Stimulated activated CD8-positive, alpha-beta memory T cell treated with anti-CD3 and anti-CD28 coated beads, Interleukin-2, amount 100 ng/mL, for 48 hours (primary cell): ENCODE data around the gene CAD.
A peak's percentile ranks its signal among the peaks of the same experiment; 100 is the strongest.
"Not testable (repeated sequence)": the region's sequence is repeated elsewhere in the genome, so short reads cannot be mapped to it uniquely, and the experiment has no call there.

Experiments
- DNase-seq, 2 donors: peaks; one replicate each; pipeline ENCODE4 v3.0.0-alpha.2; 2020; ENCODE audit warnings: low read depth in 2 of 2

CAD gene

GRCh38 chr2:27217173-27218121, at the start of gene CAD:
Gene CAD (plus strand): TSS chr2:27217369. CDS start chr2:27217552, 183 bp downstream.
- peak; percentile 87 to 88 for DNase-seq

DNA sequence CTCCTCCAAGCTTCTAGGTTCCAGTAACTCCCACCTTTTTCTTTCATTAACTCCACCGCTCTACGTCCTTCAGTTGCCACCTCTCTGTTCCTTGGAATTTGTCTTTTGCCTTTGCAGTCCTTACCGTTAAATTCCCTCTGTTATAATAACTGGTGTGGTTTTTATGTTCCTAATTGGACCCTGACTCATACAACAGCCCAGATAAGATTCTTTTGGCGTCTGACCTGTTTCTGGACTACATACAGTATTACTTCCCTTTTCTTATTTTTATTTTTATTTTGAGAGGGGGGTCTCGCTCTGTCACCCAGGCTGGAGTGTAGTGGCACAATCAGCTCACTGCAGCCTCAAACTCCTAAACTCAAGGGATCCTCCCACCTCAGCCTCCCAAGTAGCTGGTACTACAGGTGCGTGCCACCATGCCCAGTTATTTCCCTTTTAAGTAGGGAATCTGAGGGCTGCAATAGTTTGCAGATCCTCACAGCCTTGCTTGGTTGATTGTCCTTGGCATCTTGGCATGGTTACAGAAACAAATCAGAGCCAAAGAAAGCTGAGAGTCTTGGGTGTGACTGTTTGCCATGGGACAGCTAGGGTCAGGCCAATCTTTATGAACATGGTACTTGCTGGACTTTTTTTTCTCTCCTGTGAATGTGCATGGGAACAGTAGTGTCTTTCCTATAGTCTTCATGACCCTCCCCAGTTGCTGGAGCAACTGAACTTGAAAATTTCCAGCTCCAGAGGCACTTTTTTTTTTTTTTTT, 46.4 kb upstream of the CAD start:
- DNase-seq: no peak

GRCh38 chr2:27171351-27171848, 45.8 kb upstream of the CAD start:
- DNase-seq: no peak

DNA sequence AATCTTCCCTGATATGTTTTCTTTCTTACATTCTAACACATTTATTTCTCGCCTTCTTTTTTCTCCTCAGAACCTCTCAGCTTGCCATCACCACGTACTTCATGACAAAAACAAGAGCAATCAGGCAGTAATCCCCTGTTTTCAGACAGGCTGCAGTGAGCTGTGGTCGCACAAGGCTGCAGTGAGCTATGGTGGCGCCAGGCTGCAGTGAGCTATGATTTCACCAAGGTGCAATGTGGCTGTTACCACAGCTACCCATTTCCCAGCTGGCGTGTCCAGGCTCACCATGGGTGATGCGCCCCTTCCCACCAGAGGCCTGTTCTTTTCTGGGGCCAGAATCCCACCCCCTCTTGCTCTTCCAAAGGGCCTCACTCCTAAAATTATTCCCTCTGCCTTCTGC, 42.5 kb upstream of the CAD start:
- no peak for DNase-seq

DNA sequence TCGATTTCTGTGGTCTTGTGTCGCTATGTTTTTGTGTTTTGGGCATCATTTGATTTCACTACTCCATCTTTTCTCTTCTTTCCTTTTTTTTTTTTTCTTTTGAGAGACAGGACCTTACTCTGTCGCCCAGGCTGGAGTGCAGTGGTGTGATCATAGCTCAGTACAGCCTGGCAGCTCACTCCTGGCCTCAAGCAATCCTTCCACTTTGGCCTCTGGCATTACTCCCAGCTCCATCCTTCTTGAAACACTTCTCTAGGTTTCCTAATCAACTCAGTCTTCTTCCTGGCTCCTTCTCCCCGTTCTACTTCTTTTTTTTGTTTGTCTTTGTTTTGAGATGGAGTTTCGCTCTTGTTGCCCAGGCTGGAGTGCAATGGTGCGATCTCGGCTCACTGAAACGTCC, 41.8 kb upstream of the CAD start:
- DNase-seq: no peak

GRCh38 chr2:27175781-27176180, 41.4 kb upstream of the CAD start:
- not testable (repeated sequence) for DNase-seq

DNA sequence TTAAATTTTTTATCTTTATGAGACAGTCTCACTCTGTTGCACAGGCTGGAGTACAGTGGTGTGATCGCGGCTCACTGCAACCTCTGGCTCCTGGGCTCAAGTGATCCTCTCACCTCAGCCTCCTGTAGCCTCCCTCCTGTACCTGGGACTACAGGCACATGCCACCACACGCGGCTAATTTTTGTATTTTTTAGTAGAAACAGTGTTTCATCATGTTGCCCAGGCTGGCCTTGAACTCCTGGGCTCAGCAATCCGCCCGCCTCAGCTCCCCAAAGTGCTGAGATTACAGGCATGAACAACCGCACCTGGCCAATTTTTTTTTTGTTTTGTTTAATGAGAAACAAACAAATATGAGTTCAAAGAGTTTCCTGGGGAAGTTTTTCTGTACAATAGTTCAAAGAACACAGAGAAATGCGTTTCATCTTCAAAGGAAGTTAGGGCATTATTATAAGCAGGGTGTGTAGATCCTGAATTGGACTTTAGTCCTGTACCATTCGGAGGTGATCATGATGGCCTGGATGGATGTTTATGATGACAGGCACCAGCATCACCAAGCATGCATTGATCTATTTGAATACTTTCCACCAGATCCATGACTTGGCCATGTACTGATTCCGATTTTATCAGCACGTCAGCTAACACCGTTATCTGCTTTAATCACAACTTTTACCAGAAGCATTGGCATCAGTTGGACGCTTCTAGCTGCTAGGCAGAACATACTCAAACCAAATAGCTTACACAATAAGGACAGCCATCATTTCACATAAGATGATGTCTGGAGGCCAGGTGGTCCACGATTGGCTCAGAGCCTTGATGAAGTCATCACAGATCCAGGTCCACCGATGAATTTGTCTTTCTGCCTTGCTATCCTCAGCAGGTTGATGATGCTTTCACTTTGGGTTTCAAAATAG, 39.5 kb upstream of the CAD start:
- no peak for DNase-seq

DNA sequence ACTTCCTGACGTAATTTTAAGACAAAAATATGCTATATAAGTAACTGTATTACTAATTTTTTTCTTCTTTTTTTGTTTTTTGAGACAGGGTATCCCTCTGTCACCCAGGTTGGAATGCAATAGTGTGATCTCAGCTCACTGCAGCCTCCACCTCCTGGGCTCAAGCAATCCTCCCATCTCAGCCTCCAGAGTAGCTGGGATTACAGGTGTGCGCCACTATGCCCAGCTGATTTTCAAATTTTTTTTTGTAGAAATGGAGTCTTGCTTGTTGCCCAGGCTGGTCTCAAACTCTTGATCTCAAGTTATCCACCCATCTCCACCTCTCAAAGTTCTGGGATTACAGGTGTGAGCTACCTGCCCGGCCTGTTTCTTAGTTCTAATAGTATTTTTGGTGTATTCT, 38.7 kb upstream of the CAD start:
- DNase-seq: no peak

GRCh38 chr2:27179344-27180000, 37.7 kb upstream of the CAD start:
- DNase-seq: no peak

GRCh38 chr2:27182346-27182745, 34.8 kb upstream of the CAD start:
- no peak for DNase-seq

DNA sequence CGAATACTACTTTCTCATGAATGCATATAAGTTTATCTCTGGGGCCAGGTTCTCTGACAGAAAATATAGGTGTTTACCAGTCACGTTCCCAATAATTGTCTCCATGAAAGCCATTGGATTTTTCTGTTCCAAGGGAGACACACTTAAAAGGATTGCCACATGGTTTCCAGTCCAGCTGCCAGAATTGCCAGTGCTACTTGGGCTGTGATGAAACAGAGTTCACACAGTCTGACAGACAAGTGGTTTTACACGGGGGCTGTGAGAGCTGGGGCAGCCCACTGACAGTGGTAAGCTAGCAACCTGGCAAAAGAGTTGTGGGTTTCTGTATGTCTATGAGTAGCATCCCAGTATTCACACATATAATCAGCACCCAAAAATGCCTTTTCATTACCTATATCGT, 33.1 kb upstream of the CAD start:
- DNase-seq: no peak

DNA sequence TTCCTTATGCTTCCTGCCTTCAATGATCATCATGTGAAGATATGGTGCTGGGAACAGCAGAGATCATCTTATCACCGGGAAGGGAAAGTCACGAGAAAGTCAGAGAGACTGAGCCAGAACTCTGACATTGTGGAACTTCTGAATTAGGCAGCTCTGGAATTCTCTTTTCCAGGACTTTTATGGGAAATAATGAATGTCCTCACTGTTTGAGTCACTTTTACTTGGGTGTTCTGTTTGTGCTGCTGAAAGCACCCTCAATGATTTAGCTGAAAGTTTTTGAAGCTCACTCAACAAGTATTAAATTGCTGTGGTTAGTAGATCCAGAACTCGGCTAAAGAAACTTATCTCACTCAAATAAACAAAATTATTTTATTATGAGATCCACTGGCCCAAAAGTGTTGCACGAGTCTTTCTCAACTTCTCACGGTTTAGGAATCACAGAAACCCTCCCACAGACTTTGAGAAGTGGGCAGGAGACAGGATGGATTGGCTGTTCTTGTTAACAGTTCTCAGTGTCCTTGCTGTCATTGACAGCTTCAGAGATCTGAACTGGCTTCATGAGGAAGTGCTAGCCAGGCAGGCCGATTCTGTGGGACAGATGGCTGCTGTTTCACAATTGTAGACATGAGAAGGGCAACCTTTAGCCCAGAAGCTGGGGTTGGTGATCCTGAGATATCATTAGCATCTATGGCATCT, 31.7 kb upstream of the CAD start:
- DNase-seq: no peak

GRCh38 chr2:27186613-27187345, 30.4 kb upstream of the CAD start:
- DNase-seq: no peak

GRCh38 chr2:27189989-27190388, 27.2 kb upstream of the CAD start:
- DNase-seq: no peak

GRCh38 chr2:27191070-27191829, 25.9 kb upstream of the CAD start:
- DNase-seq: peak in 1 of 2 donors; percentile 16

GRCh38 chr2:27194538-27195354, 22.4 kb upstream of the CAD start:
- no peak for DNase-seq

- not testable (repeated sequence) for DNase-seq
Observed at GRCh38 chr2:27195799-27196198, 21.4 kb upstream of the CAD start.

- not testable (repeated sequence) for DNase-seq
Observed at GRCh38 chr2:27198068-27198467, 19.1 kb upstream of the CAD start.
